ENCODE measurements around the gene COL25A1. TPM values are rescaled to one million over a fixed set of nuclear protein-coding genes. Genes with fewer than 3 reads are reported as not detected.

The COL25A1 gene
- total RNA-seq, 2 donors from 2014 or later, result 0.47 TPM; not detected in 1

DNA sequence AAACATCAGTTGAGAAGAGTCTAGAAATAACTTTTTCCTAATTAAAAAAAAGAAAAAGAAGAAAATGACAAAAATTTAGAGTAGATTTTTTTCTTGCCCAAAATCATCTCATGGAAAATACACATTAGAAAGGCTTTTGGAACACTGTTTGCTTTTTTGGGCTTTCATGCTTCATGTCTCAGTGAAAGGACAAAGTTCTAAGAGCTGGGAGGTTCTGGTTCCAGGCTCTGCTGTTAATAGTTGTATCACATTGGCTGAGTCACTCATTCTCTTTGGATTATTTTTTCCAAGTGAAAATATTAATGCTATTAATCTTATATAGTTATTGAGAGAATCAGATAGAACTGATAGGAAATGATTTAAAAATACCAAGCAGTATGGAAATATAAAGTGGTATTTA lies 506.7 kb downstream of the COL25A1 start:
- Mint-ChIP-seq H3K27me3 (peaks cover 5% of the 10 kb centered on the region), H3K4me1 (no peaks in the 10 kb centered on the region), H3K4me3 (no peak overlapping the region), H3K36me3 (ENCODE audit: low read depth) (peaks cover 2% of the 10 kb centered on the region), H3K27ac (no peak overlapping the region)
- H3K9me3 ChIP-seq (ENCODE audit: control insufficient read depth, low read length, poor library complexity, severe bottlenecking), result no peaks in the 10 kb centered on the region
- ATAC-seq (no peak), DNase-seq (no peak)

DNA sequence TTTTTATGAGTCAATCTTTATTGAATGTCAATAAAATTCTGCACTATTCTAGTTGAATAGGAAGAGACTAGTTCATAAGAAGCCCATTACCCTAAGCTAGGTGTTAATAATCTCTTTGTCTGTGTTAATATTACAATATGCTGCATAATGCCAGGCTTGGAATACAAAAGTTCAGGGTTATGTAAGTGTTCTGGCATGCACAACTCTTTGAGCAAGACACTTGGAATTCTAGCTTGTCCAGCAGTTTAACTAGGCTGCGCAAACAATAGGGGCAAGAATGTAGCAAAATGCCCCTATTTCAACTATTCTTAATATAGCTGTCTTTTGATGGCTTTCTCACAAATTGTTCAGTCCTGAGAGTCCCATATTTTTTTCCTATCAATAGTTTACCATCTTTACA lies 508.3 kb downstream of the COL25A1 start:
- H3K27me3 Mint-ChIP-seq, result peaks cover 2% of the 10 kb centered on the region
- no peak overlapping the region for H3K27ac Mint-ChIP-seq
- no peaks in the 10 kb centered on the region for H3K4me1 Mint-ChIP-seq
- ATAC-seq, result no peak
- no peak for DNase-seq
- no peak overlapping the region for H3K4me3 Mint-ChIP-seq
- no peaks in the 10 kb centered on the region for H3K9me3 ChIP-seq (ENCODE audit: control insufficient read depth, low read length, poor library complexity, severe bottlenecking)
- peaks cover 2% of the 10 kb centered on the region for H3K36me3 Mint-ChIP-seq (ENCODE audit: low read depth)

DNA sequence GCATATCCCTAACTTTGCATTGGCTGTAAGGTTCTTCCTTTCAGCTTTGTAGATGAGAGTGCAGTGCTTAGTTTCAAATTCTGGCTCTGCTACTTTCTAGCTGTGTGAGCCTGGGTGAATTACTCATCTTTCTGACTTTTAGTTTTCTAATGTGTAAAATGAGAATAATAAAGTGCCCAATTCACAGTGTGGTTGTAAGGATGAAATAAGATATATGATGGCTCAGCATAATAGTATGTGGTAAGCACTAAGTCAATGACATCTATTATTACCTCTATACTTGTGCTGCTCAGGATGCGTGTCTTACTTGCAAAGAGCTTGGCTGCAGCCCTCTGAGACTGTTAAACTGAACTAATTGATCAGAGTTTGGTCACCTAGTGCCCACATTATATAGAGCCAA lies 509.0 kb downstream of the COL25A1 start:
- Mint-ChIP-seq H3K27ac (no peak overlapping the region), H3K27me3 (no peaks in the 10 kb centered on the region), H3K4me1 (no peaks in the 10 kb centered on the region), H3K36me3 (ENCODE audit: low read depth) (peaks cover 2% of the 10 kb centered on the region), H3K4me3 (no peak overlapping the region)
- H3K9me3 ChIP-seq (ENCODE audit: control insufficient read depth, low read length, poor library complexity, severe bottlenecking), result no peaks in the 10 kb centered on the region
- DNase-seq (no peak), ATAC-seq (no peak)

DNA sequence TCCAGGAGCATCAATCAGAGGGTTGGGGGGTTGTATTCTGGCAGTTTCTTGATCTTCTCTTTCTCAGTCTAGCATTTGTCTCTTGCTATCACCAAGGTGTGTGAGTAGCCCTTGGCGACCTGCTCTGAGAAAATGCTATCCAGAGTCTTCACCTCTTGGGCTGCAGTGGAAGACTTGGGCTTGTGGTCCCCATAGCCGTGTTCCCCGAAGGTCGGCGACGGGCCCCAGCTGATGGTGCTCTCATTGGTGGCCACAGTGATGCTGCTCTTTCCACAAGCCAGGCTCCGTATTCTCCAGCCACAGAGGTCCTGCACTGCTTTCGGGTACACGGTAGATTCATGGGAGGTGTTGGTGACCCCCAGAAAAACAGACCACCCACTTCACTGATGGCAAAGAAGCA lies 513.7 kb downstream of the COL25A1 start:
- ATAC-seq, result no peak
- Mint-ChIP-seq H3K4me3 (no peak overlapping the region), H3K27me3 (peaks cover 7% of the 10 kb centered on the region)

DNA sequence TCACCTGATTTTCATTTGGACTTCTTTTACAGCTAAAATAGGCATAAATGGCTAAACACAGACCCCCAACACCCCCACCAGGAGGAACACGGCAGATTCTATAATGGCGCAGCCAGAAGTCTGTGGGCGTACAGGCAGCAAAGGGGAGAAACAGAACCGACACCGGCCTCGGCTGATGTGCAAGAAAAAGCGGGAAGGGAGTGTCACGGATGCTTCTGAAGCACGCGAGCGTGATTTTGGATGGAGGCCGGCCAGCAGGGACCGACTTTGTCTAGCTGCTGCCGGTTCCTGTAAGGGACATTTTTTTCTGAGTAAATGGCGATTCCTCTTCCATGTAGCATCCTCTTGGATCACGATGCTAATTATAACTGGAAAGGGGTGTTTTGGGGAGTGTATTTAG lies 514.7 kb downstream of the COL25A1 start:
- no peak for DNase-seq
- no peak overlapping the region for H3K27ac Mint-ChIP-seq
- H3K4me3 Mint-ChIP-seq, result no peak overlapping the region
- H3K4me1 Mint-ChIP-seq, result no peaks in the 10 kb centered on the region
- H3K36me3 Mint-ChIP-seq (ENCODE audit: low read depth), result no peaks in the 10 kb centered on the region
- no peak for ATAC-seq
- peaks cover 7% of the 10 kb centered on the region for H3K27me3 Mint-ChIP-seq
- H3K9me3 ChIP-seq (ENCODE audit: control insufficient read depth, low read length, poor library complexity, severe bottlenecking), result no peaks in the 10 kb centered on the region

More for the DNA sequence above, 513.7 kb downstream of the COL25A1 start:
- no peaks in the 10 kb centered on the region for H3K36me3 Mint-ChIP-seq (ENCODE audit: low read depth)
- no peaks in the 10 kb centered on the region for H3K4me1 Mint-ChIP-seq
- no peak overlapping the region for H3K27ac Mint-ChIP-seq
- H3K9me3 ChIP-seq (ENCODE audit: control insufficient read depth, low read length, poor library complexity, severe bottlenecking), result no peaks in the 10 kb centered on the region
- no peak for DNase-seq

DNA sequence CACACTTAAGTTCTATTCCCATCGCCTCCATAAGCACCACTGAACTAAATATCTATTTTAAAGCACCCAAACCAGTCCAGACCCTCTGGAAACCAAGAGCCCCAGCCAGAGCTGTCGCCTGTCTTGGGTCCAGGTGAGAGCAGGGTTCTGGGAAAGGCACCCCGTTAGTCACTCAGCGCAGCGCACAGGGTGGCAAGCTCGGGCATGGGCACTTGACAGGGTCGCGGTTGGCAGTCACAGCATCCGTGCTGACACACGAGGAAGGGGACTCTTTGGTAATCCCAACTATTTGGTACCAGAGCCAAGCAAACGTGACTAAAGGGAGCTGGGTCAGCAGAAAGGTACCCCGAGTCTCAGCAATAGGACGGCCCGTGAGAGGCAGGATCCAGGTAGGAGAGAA lies 515.4 kb downstream of the COL25A1 start:
- DNase-seq, result no peak

DNA sequence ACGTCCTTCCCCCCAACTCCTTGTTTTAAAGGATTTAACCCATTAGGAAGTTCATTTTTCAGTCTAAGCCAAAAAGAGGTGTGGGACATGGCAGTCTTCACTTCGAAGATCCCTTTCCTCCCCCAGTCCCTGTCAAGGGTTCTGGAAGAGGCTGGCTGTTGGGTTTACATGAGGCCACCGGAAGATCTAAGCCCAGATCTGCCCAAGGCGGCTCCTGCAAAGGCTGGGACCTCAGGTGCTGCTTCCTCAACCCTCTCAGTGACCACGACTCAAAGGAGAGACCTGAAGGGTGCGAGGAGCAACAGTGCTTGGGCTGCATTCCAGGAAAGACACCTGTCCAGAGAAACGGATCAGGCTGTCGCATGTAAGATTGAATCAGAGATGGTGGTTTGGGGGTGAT lies 516.1 kb downstream of the COL25A1 start:
- Mint-ChIP-seq H3K4me1 (no peaks in the 10 kb centered on the region), H3K27me3 (peaks cover 7% of the 10 kb centered on the region), H3K4me3 (no peak overlapping the region), H3K27ac (no peak overlapping the region), H3K36me3 (ENCODE audit: low read depth) (no peaks in the 10 kb centered on the region)
- DNase-seq (no peak), ATAC-seq (no peak)
- no peaks in the 10 kb centered on the region for H3K9me3 ChIP-seq (ENCODE audit: control insufficient read depth, low read length, poor library complexity, severe bottlenecking)

More for the DNA sequence above, 515.4 kb downstream of the COL25A1 start:
- no peaks in the 10 kb centered on the region for H3K36me3 Mint-ChIP-seq (ENCODE audit: low read depth)
- no peak overlapping the region for H3K27ac Mint-ChIP-seq
- no peak overlapping the region for H3K4me3 Mint-ChIP-seq
- no peak for ATAC-seq
- no peaks in the 10 kb centered on the region for H3K9me3 ChIP-seq (ENCODE audit: control insufficient read depth, low read length, poor library complexity, severe bottlenecking)
- no peaks in the 10 kb centered on the region for H3K4me1 Mint-ChIP-seq
- peaks cover 7% of the 10 kb centered on the region for H3K27me3 Mint-ChIP-seq

DNA sequence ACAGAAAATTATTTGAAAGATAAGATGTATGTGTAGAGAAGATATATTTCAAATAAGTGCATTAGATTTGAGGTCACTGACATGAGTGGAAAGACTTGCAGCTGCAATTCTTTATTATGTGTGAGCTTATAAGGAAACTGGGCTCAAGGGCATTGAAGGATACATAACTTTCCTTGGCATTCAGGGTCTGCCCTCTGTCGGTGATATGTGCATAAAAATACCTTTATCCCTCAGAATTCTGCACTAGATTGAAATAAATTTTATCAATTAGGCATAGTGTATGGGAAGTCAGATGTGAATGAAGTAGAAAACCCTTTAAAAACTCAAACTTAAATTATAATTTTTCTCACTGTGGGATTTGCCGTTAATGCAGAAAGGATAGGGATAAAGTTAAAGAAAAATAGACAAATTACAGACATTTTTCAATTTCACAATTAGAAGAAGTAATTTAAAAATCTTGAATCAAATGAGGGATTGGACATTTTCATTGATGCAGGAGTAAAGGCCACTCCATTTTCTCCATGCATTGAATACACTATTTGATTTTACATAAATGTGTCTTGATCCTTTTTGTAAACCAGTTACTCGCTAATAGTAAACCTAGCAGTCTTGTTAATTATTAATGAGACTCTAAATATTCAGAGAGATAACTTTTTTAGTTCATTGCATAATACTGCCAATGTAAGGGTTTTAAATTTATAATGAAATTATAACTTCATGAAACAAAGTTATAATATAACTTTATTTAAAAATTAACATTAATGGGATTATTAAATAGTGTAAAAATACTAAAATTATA lies 518.6 kb downstream of the COL25A1 start:
- H3K27me3 Mint-ChIP-seq, result peaks cover 18% of the 10 kb centered on the region
- ATAC-seq (no peak), DNase-seq (no peak)
- H3K9me3 ChIP-seq (ENCODE audit: control insufficient read depth, low read length, poor library complexity, severe bottlenecking), result no peaks in the 10 kb centered on the region
- H3K4me3 Mint-ChIP-seq, result no peak overlapping the region
- H3K27ac Mint-ChIP-seq, result no peak overlapping the region
- H3K4me1 Mint-ChIP-seq, result no peaks in the 10 kb centered on the region
- H3K36me3 Mint-ChIP-seq (ENCODE audit: low read depth), result no peaks in the 10 kb centered on the region

DNA sequence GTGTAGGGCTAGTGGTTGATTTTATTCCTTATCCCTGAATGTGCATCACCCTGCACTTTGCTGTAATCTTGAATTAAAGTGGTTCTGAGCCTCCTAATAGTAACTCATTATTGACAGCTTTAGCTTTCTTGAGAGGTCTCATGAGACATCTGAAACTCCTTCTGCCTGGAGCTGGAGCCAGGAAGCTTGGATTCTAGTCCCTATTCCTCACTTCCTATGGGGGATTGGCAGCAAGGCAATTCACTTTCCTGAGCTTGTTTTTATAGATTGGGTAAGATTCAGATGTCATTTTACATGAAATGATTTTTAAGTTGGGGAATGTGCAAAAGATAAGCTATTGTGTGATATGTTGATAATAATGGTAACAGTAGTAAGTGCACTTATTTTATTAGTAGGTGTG lies 522.5 kb downstream of the COL25A1 start:
- DNase-seq, result no peak
- Mint-ChIP-seq H3K27me3 (peaks cover 11% of the 10 kb centered on the region), H3K36me3 (ENCODE audit: low read depth) (no peaks in the 10 kb centered on the region), H3K4me3 (no peak overlapping the region), H3K4me1 (no peaks in the 10 kb centered on the region), H3K27ac (no peak overlapping the region)
- no peaks in the 10 kb centered on the region for H3K9me3 ChIP-seq (ENCODE audit: control insufficient read depth, low read length, poor library complexity, severe bottlenecking)
- no peak for ATAC-seq

DNA sequence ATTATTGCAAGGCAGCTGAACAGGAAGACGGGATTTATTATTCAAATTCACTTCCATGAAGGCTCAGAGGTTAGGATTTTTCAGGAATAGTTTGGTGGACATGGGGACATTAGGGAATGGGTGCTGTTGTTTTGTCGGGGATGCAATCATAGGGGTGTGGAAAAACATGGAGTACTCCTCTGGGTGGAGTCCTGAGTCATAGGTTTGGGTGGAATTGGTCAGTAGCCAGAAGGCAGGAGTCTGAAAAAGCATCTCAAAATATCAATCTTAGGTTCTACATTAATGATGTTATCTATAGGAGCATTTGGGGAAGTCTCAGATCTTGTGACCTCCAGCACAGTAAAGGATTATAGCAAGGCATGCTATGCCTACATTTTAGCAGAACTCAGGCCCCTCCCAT lies 525.1 kb downstream of the COL25A1 start:
- H3K4me1 Mint-ChIP-seq, result no peaks in the 10 kb centered on the region
- no peak for DNase-seq
- peaks cover 11% of the 10 kb centered on the region for H3K27me3 Mint-ChIP-seq
- no peaks in the 10 kb centered on the region for H3K36me3 Mint-ChIP-seq (ENCODE audit: low read depth)
- no peak overlapping the region for H3K27ac Mint-ChIP-seq
- H3K4me3 Mint-ChIP-seq, result no peak overlapping the region
- no peaks in the 10 kb centered on the region for H3K9me3 ChIP-seq (ENCODE audit: control insufficient read depth, low read length, poor library complexity, severe bottlenecking)
- ATAC-seq, result no peak

DNA sequence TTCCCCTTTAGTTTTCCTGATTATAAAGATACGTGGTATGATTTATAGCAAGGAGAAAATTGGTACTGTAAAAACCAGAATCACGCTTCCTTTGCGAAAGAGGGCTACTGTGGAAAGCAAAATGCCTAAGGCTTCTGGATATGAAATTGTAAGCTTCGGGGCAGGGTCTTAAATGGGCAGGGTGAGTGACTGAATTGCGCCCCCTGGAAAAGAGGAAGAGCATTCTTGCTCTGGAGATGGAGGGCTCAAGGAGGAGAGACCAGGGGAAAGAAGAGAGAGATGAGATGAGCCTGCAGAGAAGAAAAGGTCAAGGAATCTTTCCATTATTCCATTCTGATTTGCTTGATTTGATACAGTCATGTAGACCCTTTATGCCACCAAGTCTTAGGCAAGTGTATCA lies 526.5 kb downstream of the COL25A1 start:
- H3K4me1 Mint-ChIP-seq, result no peaks in the 10 kb centered on the region
- no peaks in the 10 kb centered on the region for H3K9me3 ChIP-seq (ENCODE audit: control insufficient read depth, low read length, poor library complexity, severe bottlenecking)
- H3K4me3 Mint-ChIP-seq, result no peak overlapping the region
- H3K36me3 Mint-ChIP-seq (ENCODE audit: low read depth), result no peaks in the 10 kb centered on the region
- peaks cover 11% of the 10 kb centered on the region for H3K27me3 Mint-ChIP-seq
- no peak for ATAC-seq
- DNase-seq, result no peak
- H3K27ac Mint-ChIP-seq, result no peak overlapping the region

DNA sequence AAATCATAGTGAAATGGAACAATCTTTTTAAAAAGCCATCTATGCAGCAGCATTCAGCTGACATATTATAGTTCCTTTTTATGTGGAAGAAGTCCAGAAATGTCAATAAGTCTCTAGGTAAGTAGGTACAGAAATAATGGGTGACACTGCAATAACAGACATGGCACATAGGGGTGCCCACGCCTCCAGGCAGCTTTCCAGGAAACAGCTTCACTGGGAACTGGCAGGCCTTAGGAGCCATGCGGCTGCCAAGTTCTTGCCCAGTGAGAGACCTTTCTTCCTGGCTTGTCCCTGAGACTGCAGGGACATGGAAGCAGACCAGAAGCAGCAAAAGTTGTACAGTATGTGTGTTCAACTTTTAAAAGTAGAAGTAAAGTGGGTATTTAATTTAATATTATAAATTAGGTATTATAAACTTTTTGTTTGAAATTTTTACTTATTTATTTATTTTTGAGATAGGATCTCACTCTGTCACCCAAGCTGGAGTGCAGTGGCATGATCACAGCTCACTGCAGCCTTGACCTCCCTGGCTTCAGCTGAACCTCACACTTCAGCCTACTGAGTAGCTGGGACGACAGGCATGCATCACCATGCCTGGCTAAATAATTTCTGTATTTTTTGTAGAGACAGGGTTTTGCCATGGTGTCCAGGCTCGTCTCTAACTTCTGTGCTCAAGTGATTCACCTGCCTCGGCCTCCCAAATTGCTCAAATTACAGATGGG lies 527.5 kb downstream of the COL25A1 start:
- H3K36me3 Mint-ChIP-seq (ENCODE audit: low read depth), result no peaks in the 10 kb centered on the region
- peaks cover 7% of the 10 kb centered on the region for H3K27me3 Mint-ChIP-seq
- no peak for DNase-seq
- H3K9me3 ChIP-seq (ENCODE audit: control insufficient read depth, low read length, poor library complexity, severe bottlenecking), result no peaks in the 10 kb centered on the region
- H3K27ac Mint-ChIP-seq, result no peak overlapping the region
- H3K4me3 Mint-ChIP-seq, result no peak overlapping the region
- no peaks in the 10 kb centered on the region for H3K4me1 Mint-ChIP-seq
- no peak for ATAC-seq

DNA sequence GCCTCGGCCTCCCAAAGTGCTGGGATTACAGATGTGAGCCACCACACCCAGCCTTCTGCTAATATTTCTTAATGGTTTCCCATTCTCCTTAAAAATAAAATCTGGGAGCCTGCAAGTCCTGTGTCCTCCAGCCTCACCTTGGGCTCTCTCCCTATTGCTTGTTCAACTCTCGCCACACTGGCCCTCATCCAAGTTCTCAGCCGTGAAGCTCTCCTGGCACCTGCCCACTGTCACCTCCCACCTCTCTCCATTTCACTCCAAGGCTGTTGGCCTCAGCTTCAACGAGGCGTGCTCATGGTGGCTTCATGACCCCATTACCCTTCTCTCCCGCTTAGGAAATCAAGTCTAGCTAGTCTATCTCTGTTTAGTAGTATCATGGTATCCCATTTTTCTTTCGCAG lies 530.1 kb downstream of the COL25A1 start:
- no peaks in the 10 kb centered on the region for H3K27me3 Mint-ChIP-seq
- no peaks in the 10 kb centered on the region for H3K4me1 Mint-ChIP-seq
- no peak overlapping the region for H3K4me3 Mint-ChIP-seq
- ATAC-seq (no peak), DNase-seq (no peak)
- H3K27ac Mint-ChIP-seq, result no peak overlapping the region
- no peaks in the 10 kb centered on the region for H3K9me3 ChIP-seq (ENCODE audit: control insufficient read depth, low read length, poor library complexity, severe bottlenecking)
- no peaks in the 10 kb centered on the region for H3K36me3 Mint-ChIP-seq (ENCODE audit: low read depth)

DNA sequence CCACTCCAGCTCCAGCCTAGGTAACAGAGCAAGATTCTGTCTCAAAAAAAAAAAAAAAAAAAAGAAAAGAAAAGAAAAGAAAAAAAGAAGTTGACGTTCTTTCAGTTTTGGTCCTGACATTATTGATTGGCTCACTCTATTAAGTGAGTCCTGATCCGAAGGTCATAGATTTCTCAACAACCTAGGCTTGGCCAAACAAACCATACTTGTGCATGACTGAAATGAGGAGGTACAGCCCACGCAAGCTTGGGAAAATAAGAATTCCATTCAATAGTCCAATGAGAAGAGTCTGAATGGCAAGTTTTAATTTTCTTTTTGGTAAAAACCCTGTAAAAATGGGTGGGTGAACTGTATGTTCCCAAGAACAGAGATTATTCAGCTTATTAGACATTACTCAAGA lies 536.4 kb downstream of the COL25A1 start:
- no peak overlapping the region for H3K4me3 Mint-ChIP-seq
- peaks cover 28% of the 10 kb centered on the region for H3K27me3 Mint-ChIP-seq
- no peaks in the 10 kb centered on the region for H3K9me3 ChIP-seq (ENCODE audit: control insufficient read depth, low read length, poor library complexity, severe bottlenecking)
- no peak for DNase-seq
- H3K27ac Mint-ChIP-seq, result no peak overlapping the region
- ATAC-seq, result no peak
- H3K36me3 Mint-ChIP-seq (ENCODE audit: low read depth), result peaks cover 6% of the 10 kb centered on the region
- peaks cover 18% of the 10 kb centered on the region for H3K4me1 Mint-ChIP-seq
